NCI-H82 (cell line): ENCODE results near the gene COL9A2.
A peak's percentile ranks its signal among the peaks of the same experiment; 100 is the strongest.

Experiments
- DNase-seq: peaks from one replicate; lab custom pipeline; 2025; lab: John Stamatoyannopoulos, UW

COL9A2 gene

GRCh38 chr1:40257688-40258444 lies 59.2 kb downstream of the COL9A2 start, which contains the start of gene ZMPSTE24:
ZMPSTE24 (plus strand) TSS chr1:40258236; CDS start chr1:40258272, 36 bp downstream.
- peak; percentile 99 for DNase-seq

GRCh38 chr1:40257313-40257687 lies 59.8 kb downstream of the COL9A2 start:
- no peak for DNase-seq

GRCh38 chr1:40256401-40257084 lies 60.5 kb downstream of the COL9A2 start:
- peak; percentile 18 for DNase-seq

GRCh38 chr1:40255231-40255630 lies 61.9 kb downstream of the COL9A2 start:
- DNase-seq = no peak

- DNase-seq = no peak
Observed at GRCh38 chr1:40252601-40253000, 64.5 kb downstream of the COL9A2 start.

- DNase-seq = no peak
Observed at GRCh38 chr1:40251456-40251855, 65.6 kb downstream of the COL9A2 start.
